ENCODE results near the gene NR1D1.

DNA sequence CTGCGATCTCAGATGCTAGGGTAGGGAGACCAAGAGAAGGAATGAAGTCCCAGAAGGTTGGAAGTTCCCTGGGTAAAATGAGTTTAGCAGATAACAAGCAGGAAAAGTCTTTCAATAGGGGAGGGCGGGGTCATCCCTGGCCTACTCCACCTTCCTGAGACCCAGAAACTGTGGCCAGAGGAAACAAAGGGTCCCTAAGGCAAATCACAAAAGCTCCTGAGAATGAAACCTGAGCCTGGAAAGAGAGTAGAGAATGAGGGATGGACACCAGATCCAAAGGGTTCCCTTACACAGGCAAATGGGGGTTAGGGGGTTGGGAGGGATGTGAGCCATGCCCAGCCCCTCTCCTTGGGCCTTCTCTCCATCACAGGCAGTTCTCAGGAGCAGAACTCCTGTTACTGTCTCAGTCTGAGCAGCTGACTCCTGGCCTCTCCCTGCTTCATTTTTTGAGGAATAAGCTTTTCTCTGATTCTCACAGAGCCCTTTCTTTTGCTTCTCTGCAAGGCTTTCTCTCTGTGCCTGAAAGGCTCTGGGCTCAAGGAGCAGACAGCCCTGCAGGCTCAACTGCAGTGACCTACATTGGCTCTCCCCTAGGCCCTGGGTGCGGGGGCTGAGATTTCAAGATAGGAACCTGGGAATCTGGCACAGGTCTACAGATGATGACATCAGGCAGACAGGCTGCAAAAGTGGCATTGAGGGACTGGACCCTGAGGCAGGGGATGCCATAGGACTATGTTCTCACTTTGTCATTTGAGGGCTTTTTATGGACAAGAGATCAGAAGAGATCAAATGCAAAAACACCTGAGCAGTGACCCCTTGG, 9.8 kb upstream of the NR1D1 start:
- no peak for TF ChIP-seq POLR2AphosphoS5 (IDR thresholded peaks at IDR 0.05; ENCODE audit: low read depth, low read length)
- no peak for TF ChIP-seq TAF1 (IDR thresholded peaks at IDR 0.05; ENCODE audit: borderline replicate concordance, low read depth, low read length)
- TF ChIP-seq POLR2A (IDR thresholded peaks at IDR 0.05; ENCODE audit: low read depth, low read length): no peak
